GM12878 (cell line): Measurements from ENCODE around the gene AAR2.

Experiments used
- POLR2AphosphoS5 ChIP-seq: IDR thresholded peaks from 2 replicates; pipeline ENCODE4 v1.6.1; 2011; ENCODE audit warnings: mild to moderate bottlenecking, low read length, inconsistent platforms
- TF ChIP-seq, protein P1 (sequence below), 3 experiments: IDR thresholded peaks in 2 of 3; conservative IDR thresholded peaks in 1 of 3; 2 replicates each; pipeline ENCODE4 v1.5.1; 2011; ENCODE audit warnings: low read depth in 3 of 3, low read length in 3 of 3, mild to moderate bottlenecking in 3 of 3, control low read depth in 2 of 3, moderate library complexity in 2 of 3, inconsistent platforms in 1 of 3, mixed read lengths in 1 of 3; ENCODE audit not compliant: control insufficient read depth in 2 of 3, insufficient read depth in 1 of 3; ENCODE audit errors: extremely low read depth in 1 of 3

DNA sequence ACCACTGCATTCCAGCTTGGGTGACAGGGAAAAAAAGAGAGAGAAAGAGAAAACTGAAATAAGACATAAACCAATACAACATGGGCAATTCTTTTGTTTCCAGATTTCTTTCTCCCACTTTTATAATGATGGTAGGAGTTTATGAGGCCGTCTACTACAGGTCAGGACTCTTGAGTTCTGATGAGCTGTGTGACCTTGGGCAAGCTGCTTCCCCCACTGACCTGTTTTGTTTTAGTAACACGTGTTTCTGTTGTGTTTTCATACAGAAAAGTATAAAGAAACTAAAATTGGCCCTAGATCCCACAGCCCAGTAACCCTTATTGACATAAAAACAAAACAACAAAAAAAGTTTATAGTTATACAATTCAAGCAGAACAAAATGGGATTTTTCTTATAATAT lies 22.9 kb upstream of the AAR2 start:
- TF ChIP-seq, protein P1, sequence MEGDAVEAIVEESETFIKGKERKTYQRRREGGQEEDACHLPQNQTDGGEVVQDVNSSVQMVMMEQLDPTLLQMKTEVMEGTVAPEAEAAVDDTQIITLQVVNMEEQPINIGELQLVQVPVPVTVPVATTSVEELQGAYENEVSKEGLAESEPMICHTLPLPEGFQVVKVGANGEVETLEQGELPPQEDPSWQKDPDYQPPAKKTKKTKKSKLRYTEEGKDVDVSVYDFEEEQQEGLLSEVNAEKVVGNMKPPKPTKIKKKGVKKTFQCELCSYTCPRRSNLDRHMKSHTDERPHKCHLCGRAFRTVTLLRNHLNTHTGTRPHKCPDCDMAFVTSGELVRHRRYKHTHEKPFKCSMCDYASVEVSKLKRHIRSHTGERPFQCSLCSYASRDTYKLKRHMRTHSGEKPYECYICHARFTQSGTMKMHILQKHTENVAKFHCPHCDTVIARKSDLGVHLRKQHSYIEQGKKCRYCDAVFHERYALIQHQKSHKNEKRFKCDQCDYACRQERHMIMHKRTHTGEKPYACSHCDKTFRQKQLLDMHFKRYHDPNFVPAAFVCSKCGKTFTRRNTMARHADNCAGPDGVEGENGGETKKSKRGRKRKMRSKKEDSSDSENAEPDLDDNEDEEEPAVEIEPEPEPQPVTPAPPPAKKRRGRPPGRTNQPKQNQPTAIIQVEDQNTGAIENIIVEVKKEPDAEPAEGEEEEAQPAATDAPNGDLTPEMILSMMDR (IDR thresholded peaks at IDR 0.05 in 2 of 3, conservative IDR thresholded peaks at IDR 0.05 in 1 of 3; ENCODE audit: control insufficient read depth in 2 of 3, extremely low read depth in 1 of 3, insufficient read depth in 1 of 3, low read depth in 3 of 3, low read length in 3 of 3), result no peak
- TF ChIP-seq POLR2AphosphoS5, result no peak
